ENCODE measurements around the gene IL13.

Gene IL13

DNA sequence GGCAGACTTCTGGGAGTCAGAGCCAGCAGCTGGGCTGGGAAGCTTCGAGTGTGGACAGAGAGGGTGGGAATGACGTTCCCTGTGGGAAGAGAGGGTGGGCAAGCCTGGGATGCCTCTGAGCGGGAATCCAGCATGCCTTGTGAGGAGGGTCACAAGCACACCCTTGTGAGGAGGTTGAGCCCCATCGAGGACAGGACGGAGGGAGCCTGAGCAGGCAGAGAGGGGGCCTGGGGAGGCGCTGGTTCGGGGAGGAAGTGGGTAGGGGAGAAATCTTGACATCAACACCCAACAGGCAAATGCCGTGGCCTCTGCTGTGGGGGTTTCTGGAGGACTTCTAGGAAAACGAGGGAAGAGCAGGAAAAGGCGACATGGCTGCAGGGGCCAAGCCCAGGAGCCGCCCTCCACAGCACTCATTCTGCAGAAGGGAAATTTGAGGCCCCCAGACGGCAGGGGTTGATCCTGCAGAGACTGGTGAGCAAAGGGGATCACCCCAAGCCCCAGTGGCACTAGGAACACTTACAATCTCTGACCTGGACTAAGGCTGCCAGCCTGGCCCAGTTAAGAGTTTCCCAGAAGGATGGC lies 1.1 kb upstream of the IL13 start:
- no peak for DNase-seq

DNA sequence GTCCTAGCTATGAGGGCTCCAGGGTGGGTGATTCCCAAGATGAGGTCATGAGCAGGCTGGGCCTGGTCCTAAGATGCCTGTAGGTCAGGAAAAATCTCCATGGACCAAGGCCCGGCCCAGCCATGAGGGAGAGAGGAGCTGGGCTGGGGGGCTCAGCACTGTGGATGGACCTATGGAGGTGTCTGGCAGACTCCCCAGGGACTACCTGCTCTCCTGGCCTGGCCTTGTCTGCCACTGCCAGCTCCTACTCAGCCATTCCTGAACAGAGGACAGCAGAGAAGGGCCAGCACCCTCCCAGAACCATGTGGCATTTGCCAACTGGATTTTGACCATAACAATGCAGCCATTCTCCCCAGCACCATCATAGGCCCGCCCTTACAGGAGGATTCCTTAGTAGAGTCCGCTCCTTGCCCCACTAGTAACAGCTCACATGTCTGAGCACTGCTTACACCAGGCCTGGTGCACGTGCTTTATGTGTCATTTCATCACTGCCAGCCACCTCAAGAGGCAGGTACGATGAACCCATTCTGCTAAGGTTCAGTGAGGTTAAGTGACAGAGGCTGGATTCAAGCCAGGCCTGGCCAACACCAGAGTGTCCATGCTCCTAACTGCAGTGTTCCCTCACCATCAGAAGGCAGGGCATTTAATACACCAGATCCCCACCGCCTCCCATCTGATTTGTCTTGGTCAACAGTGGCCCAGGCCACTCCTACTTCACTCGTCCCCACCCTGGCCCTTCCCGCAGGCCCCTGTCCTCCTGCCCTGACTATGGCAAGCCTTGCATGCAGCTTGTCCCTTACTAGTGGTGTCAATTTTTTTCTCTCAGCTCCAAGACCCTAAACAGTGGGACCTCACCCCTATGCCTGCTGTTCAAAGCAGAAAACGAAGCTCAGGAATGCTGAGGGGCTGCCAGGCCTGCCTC lies 669 bp downstream of the IL13 start:
- DNase-seq: no peak

DNA sequence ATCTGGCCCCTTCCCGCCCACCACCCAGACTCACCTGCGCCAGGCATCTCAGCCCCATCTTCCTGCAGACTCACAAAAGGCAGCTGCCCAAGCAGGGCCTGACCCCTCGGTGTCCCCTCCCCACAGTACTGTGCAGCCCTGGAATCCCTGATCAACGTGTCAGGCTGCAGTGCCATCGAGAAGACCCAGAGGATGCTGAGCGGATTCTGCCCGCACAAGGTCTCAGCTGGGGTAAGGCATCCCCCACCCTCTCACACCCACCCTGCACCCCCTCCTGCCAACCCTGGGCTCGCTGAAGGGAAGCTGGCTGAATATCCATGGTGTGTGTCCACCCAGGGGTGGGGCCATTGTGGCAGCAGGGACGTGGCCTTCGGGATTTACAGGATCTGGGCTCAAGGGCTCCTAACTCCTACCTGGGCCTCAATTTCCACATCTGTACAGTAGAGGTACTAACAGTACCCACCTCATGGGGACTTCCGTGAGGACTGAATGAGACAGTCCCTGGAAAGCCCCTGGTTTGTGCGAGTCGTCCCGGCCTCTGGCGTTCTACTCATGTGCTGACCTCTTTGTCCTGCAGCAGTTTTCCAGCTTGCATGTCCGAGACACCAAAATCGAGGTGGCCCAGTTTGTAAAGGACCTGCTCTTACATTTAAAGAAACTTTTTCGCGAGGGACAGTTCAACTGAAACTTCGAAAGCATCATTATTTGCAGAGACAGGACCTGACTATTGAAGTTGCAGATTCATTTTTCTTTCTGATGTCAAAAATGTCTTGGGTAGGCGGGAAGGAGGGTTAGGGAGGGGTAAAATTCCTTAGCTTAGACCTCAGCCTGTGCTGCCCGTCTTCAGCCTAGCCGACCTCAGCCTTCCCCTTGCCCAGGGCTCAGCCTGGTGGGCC lies 1.9 kb downstream of the IL13 start:
- DNase-seq: no peak

DNA sequence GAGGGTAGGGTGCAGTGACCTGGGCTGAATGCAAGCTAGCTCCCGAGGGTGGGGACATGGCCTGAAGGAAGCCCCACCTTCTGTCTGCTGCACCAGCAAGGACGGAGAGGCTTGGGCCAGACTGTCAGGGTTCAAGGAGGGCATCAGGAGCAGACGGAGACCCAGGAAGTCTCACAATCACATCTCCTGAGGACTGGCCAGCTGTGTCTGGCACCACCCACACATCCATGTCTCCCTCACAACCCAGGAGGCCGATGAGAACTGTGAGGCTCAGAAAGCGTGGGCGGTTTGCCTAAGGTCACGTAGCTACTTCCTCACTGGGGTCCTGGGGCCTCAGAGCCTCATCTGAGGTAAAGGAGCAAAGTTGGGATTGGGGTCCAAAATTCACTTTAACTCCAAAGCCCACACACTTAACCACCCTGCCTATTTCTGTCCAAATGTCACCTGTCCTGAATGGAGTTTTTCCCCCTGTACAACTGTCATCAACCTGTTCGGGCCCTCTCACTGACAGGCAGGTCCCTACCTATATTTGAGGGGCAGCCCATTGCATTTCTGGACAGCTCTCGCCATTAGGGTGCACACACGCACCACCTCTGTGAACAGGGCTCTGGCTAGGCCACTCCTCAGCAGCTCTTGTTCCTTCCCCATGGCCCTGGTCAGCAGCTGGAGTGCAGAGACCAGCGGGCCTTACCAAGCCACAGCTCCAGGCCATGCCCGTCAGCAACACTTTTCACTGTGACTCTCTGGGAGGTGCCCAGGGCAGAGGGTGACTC lies 3.4 kb downstream of the IL13 start:
- no peak for DNase-seq

DNA sequence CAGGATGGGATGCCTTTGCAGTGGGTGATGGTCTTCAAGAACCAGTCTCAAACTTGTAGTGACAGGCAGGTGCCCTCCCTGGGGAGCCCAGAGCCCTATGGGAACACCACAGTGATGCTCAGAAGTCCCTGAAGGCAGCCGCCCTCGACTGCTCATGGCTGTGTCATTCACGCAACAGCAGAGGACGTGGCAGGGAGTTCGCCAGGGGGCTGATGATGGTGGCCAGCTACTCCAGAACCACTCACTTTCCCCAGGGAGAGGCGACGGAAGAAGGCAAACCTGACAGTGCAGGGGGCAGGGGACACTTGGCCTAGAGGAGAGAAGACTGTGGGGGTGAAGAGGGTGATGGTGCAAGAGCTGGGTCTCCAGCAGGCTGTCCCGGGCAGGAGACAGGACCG lies 4.0 kb downstream of the IL13 start:
- no peak for DNase-seq

DNA sequence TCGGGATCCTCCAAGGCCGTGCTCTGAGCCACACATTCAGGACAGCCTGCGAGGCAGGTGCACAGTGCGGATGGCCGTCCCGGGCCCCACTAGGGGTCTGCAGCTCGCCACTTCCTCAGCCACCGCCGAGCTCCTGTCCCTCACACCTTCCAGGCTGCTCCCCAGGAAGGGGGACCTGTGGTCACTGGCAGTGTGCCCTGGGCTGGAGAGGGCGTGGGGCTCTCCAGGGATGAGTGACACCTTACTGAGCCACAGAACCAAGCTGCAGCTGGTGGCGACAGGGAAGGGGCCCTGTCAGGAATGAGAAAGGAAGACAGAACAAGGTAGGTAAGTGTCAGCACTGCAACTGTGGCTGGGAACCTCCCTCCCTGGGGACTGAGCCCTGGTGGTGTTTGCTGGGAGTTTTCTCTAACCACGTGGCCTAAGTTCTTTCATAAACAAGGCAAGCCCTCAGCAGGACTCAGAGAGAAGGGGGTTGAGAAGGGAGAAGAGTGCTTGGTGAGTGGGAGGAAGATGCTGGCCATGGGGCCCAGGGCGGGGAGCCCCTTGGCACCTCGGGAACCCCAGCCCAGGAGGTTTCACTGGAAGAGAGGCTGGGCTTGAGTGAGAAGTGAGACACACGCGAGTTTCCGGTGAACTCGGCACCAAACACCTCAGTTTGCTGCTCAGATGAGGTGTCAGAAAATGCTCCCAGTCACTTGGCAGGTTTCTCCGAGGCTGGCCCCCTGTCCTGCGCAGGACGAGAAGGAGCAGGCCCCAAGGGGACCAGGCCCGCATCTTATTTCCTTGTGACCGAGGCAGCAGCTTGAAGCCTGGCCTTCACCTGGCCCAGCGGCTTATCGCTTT lies 5.2 kb downstream of the IL13 start:
- DNase-seq: no peak

DNA sequence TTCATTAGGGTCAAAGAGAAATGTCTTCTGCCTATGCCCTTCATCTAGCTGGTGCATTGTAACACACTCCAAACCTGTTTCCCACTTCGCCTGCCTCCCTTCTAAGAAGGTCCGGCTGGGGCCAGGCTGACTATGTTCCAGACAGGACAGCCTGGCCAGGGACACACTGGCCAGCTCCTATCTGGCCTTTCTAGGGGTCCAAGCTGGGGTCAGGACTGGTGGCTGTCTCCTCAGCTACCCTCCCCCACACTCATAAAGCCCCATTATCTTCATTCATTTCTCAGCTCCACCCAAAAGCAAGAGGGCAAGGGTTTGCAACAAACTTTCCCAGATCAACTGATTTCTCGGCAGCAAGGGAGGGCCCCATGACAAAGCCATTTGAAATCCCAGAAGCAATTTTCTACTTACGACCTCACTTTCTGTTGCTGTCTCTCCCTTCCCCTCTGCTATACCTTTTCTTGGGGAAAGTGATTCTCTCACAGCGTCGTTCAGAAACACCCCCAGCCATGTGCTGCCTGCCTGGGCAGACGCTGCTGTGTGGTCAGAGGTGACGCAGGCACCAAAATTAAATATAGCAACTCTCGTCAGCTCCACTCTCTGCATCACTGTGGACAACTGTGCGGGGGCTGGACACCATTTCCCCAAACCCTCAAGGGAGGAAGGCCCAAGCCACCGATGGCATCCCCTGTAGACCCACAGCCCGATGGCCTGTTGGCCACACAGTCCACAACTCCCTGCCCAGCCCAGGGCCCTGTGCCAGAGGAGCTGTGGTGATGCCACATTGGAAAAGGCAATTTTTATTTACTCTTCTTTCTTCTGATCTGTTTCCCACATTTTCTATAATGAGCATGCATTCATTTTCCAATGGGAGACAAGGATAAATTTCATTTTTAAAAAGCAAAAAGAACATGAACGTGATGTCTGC lies 6.1 kb downstream of the IL13 start:
- no peak for DNase-seq

DNA sequence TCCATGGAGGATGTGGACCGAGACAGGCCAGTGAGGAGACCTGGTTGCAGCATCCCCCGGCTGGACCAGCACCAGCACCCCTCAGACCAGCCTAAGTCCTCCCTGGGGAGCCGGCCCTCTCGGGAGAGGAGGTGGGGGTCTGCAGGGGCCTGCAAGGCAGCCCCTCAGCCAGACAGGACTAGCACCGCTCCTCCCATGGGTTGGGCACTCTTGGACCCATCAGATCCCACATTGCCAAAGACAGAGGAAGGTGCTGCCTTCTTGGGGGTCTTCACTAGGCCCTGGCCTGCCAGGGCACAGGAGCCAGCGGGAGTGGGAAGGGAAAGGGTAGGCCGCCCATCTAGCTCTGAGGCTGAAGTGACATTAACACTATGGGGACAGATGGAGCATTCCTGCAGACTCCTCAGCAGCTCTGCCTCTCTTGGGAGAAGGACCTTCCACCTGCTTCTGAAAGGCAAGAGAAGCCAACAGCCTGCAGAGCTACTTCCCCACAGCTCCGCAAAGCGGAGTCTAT lies 6.8 kb downstream of the IL13 start:
- no peak for DNase-seq

DNA sequence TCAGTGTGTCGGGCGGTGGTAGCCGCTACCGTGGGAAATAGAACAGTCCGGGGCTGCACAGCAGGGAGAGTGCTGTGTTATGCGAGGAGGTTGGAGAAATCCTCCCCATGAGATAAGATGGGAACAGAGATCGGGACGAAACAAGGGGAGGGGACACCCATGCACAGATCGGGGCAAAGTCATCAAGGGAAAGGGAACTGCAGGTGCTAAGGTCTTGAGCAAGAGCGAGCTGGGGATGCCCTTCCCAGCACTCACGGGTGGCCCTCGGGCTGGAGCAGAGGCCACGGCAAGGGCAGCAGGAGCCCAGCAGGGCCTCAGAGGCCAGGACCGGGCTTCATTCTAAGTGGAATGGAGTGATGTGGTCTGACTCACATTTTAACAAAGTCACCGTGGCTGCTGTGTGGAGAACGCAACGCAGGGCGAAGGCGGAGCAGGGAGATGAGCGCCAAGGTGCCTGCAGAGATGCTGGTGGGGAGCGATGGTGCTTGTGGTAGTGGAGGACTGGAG lies 7.7 kb downstream of the IL13 start:
- DNase-seq: no peak

DNA sequence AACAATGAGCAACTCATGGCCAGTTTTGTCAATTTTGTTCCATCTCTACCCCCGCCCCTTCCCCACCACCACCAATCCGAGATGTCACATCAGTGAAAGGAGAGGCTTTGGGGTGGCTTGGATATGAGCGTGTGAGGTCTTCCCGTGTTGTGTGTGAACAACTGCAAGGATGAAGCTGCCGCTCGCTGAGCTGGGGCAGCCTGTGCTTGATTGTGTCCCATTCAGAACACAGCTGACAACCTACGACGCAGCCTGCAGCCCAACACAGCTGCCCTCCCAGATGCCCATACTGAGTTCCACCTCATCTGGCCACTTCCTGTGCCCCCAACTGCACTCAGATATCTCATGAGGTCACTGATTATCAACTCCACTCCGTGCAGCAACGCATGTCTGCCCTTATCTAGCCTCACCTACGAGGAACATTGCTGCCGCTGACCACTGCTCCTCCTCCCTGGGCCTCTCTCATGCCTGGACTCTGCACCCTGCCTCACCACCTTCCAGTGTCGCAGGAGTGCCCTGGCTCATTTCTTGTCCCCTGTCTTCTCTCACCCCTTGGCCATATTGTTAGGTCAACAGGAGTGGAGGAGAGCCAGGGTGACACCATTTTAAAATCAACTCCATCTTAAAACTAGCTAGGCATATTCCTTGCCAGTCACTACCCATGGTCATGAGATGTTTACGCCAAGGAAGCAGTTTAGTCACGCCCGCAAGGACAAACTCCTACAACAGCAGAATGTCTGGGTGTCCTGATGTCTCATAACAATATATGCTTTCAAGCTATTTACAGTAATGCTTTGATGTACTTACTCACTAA lies 8.5 kb downstream of the IL13 start:
- no peak for DNase-seq

DNA sequence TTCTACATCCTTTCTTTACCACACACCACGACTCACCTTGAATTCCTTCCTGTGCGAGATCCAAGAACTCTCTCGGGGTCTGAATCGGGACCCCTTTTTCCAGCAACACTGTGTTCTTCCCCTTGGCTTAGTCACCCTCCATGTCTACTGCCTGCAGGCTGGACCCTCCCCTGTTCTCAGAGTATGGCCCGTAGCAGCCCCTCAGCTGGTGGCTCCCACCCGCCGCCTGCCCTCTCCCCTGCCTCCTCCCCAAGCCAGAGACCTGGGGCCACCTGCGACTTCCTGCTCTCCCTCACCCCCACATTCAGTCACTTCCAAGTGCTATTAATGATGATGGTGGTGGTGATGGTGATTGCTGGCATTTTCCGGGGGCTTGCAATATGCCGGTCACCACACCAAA lies 9.3 kb downstream of the IL13 start:
- DNase-seq: no peak

DNA sequence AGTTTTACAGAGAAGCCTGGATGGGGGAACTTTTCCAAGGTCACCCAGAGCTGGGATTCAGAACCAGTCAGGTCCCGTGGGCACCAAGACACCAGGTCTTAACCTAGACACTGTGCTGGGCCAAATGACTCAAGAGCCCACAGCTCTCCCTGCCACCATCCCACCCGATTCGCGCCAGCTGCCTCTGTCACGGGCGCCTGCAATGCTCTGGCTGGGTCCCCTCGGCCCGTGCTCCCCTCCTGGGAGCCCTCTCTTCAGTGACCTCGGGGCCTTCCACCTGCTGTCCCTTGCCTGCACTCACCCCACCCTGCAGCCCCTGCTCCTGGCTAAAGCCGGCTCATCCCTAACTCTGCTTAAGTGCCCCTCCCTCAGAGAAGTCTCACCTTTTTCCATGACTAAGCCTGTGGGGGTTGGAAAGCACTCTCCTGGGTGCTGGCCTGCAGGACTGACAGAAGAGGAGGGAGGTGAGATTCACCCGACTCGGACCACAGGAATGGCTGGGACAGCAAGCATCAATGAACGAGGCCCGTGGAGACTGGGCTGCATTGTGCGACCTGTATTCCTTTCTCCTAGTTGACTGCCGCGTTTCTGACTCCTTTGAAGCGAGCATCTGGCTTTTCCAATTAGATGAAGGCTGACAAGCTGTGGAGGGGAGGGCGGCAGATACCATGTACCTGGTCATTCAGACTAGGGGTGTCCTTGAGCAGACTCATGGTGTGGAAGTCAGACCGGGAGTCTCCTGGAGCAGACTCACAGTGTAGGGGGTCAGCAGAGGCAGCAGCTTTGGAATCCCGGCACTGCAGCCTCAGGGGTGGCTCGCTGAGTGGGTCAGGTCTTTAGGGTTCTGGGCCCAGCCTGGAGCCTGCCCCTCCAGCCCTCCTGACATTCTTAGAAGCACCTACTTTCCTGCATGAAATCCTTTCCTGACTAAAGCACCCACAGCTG lies 10.1 kb downstream of the IL13 start:
- no peak for DNase-seq

DNA sequence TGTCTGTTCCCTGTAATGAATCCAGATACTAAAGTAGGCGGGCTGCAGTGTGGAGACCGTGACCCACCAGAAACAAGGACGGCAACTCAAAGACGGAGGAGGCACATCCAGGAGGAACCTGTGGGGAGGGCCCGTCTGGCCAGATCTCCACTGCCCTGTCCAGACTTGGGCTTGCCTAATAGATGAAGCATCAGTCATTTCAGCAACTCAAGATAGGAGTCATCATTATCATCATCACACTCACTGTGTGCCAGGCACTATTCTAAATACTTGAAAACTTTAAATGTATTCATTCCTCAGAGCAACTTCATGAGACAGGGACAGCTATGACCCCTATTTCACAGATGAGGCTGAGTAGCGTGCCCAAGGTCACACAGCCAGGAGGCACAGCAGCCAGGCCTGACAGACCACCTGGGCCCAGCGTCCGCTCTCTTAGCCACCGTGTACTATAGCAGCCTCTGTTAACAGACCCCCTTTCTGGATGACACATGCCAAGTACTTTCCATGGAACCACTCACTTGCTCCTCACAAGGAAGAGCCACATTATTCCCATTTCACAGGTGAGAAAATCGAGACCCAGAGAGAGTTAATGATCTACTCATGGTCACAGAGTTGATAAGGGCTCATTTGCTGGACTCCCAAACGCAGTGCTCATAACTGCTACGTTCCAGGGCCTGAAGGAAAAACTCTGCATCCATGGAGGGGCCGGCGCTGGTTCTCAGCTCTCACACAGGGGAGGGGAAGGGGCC lies 10.9 kb downstream of the IL13 start:
- DNase-seq: no peak

DNA sequence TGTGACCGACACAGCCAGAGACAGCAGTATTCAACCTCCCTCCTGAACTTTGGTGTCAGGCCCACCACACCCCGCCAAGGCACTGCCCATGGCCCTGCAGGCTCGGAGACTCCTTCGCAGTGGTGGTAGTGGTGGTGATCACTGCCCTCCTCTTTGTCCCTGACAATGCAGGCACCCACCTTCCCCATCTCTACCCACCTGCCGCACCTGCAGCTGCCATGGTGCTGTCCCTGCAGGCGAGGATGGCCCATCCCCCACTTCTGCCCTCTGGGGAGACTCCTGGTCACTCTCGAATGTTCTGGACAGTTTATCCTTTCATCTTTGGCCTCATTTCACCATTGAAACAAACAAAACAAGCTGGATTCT lies 11.5 kb downstream of the IL13 start:
- no peak for DNase-seq

DNA sequence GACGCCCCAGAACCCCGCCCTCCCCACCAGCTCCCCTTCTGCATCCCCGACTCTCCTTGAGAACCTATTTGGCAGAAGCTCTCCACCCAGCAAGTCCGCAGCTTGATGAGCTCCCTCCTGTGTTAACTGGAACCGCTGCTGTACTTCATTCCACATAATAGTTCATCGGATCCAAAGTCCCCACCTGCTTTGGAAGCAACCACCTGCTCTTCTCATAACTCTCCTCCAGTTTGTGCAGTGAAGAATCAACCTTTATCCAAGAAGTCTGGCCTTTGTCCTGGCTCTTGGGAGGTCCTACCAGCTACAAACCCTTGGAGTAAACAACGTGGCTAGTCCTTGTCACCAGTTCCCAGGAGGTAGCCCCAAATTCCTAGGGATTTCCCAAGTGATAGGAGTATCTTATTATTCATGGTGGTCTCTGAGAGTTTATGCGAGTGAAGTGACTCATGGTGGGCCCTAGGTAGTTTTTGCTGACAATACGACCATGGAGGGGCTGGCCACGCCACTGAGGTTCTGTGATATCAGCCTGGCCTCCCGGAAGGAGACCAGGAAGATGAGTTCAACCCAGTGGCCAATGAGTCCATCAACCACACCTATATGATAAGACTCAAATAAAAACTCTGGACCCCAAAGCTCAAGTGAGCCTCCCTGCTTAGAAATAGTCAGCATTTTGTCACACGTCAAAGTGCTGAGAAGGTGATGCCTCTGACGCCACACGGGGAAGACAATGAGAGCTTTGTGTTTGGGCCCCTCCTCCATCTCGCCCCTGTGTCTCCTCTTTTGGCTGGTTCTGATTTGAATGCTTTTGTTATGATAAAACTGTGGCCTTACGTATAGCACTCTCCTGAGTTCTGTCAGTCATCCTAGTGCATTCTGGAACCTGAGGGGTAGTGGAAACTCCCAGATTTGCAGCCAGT lies 12.3 kb downstream of the IL13 start:
- DNase-seq: no peak

DNA sequence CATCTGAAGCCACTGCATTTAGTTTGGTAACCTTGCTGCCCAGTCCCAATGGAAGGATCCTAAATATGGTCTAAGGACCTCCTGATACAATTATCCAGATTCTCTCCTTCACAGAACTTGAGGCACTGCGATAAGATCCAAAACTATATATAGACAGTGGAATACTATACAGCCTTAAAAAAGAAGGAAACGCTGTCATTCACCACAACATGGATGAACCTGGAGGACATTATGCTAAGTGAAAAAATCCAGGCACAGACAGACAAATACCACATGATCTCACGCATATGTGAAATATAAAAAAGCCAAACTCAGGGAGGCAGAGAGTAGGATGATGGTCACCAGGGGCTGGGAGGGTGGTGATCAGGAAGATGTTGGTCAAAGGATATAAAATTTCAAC lies 13.0 kb downstream of the IL13 start:
- no peak for DNase-seq

All from NCI-H774 (cell line).